ENCODE measurements around the gene UBE2G2. TPM values are rescaled to one million over a fixed set of nuclear protein-coding genes. Genes with fewer than 3 reads are reported as not detected.

UBE2G2 gene
- total RNA-seq, 1 experiment from 2014 or later = 121 TPM

- no peak overlapping the region for H2BK20ac ChIP-seq (ENCODE audit: low read depth, low read length, poor library complexity, severe bottlenecking)
- no peak overlapping the region for H3K27ac Mint-ChIP-seq
- no peaks in the 10 kb centered on the region for H3K27me3 ChIP-seq (ENCODE audit: insufficient read depth, low read length)
- no peak overlapping the region for H4K5ac ChIP-seq (ENCODE audit: insufficient read length, low read depth, low read length)
- no peaks in the 10 kb centered on the region for H3K79me1 ChIP-seq (ENCODE audit: insufficient read depth, low read depth, low read length, poor library complexity, severe bottlenecking)
- H3K4me2 ChIP-seq (ENCODE audit: insufficient read depth, insufficient read length, low read length) = no peak overlapping the region
- H3T11ph ChIP-seq (ENCODE audit: low read length) = no peak overlapping the region
- H4K91ac ChIP-seq (ENCODE audit: insufficient read length, low read depth, low read length) = no peak overlapping the region
- no peak overlapping the region for H3K56ac ChIP-seq (ENCODE audit: insufficient read length, low read depth, low read length)
- peaks cover 1% of the 10 kb centered on the region; the same call in 1 of the 2 replicates for H3K79me2 ChIP-seq (ENCODE audit: insufficient read depth, low read length)
- H3K27me3 Mint-ChIP-seq (ENCODE audit: low read depth) = no peaks in the 10 kb centered on the region
- no peak overlapping the region for H3K27ac ChIP-seq (ENCODE audit: insufficient read length, low read depth, low read length)
- H2AK5ac ChIP-seq (ENCODE audit: insufficient read length, low read length) = no peak overlapping the region
- H3K4ac ChIP-seq (ENCODE audit: low read depth, low read length) = no peak overlapping the region
- no peak overlapping the region for H2BK120ac ChIP-seq (ENCODE audit: low read depth, low read length, poor library complexity, severe bottlenecking)
- peaks cover 9 to 12% of the 10 kb centered on the region in 2 experiments for H3K4me1 Mint-ChIP-seq
- no peak overlapping the region for H3K9ac ChIP-seq (ENCODE audit: extremely low read depth, insufficient read length, low read length)
- H3K23ac ChIP-seq (ENCODE audit: insufficient read length, low read depth, low read length) = no peak overlapping the region
- H3K14ac ChIP-seq (ENCODE audit: insufficient read depth, low read length) = no peak overlapping the region
- H2BK12ac ChIP-seq (ENCODE audit: insufficient read length, low read depth, low read length) = no peak overlapping the region
- peaks cover 9 to 49% (median 47%) of the 10 kb centered on the region in 3 experiments; a peak in 5 of 7 replicates for H3K36me3 Mint-ChIP-seq (ENCODE audit: insufficient read depth in 1 of 3, low read depth in 3 of 3)
- no peak overlapping the region for H2AFZ ChIP-seq (ENCODE audit: low read length)
- H2BK15ac ChIP-seq (ENCODE audit: low read depth, low read length) = no peak overlapping the region
- no CpG with 5 or more reads among the region's 4 CpGs for WGBS (ENCODE audit: extremely low coverage, insufficient read length, low lambda C conversion rate)
- H4K8ac ChIP-seq (replicated peaks; ENCODE audit: insufficient read length, low read depth, low read length) = no peak overlapping the region
- H3K4me3 Mint-ChIP-seq = no peak overlapping the region
- peaks cover 11% of the 10 kb centered on the region for H3K23me2 ChIP-seq (ENCODE audit: insufficient read length, low read depth, low read length, poor library complexity, severe bottlenecking)
- H2BK5ac ChIP-seq (ENCODE audit: insufficient read length, low read length) = no peak overlapping the region
- H3K9me3 Mint-ChIP-seq = no peaks in the 10 kb centered on the region
- DNase-seq = no peak
- H4K20me1 ChIP-seq (ENCODE audit: control insufficient read depth, insufficient read depth, insufficient read length) = no peaks in the 10 kb centered on the region
- TF ChIP-seq CTCF (conservative IDR thresholded peaks at IDR 0.05) = no peak
- H3K18ac ChIP-seq (ENCODE audit: insufficient read length, low read depth, low read length) = no peak overlapping the region
- no peaks in the 10 kb centered on the region for H3K4me1 ChIP-seq (ENCODE audit: insufficient read depth, low read length)
- no peaks in the 10 kb centered on the region for H3K9me3 ChIP-seq (ENCODE audit: control insufficient read depth, low read depth, low read length)
Observed at GRCh38 chr21:44805859-44806258, 4.2 kb upstream of the UBE2G2 start.

Data from H9 (cell line).